ENCODE measurements around the gene TMEM94.

Gene TMEM94

GRCh38 chr17:75507733-75508719 is 51.6 kb downstream of the TMEM94 start:
- no peak for DNase-seq (ENCODE audit: insufficient read length, low spot score)
- FAIRE-seq = no peak
- no peak for TF ChIP-seq CTCF (IDR thresholded peaks at IDR 0.05; ENCODE audit: insufficient read depth, missing control alignments)

GRCh38 chr17:75508931-75509361 is 52.5 kb downstream of the TMEM94 start:
- TF ChIP-seq CTCF (IDR thresholded peaks at IDR 0.05; ENCODE audit: insufficient read depth, missing control alignments) = no peak
- FAIRE-seq = no peak
- no peak for DNase-seq (ENCODE audit: insufficient read length, low spot score)

GRCh38 chr17:75509528-75510258 is 53.3 kb downstream of the TMEM94 start:
- TF ChIP-seq CTCF (IDR thresholded peaks at IDR 0.05; ENCODE audit: insufficient read depth, missing control alignments) = no peak
- FAIRE-seq (no peak), DNase-seq (ENCODE audit: insufficient read length, low spot score) (no peak)

- DNase-seq (ENCODE audit: insufficient read length, low spot score) (no peak), FAIRE-seq (no peak)
These were observed 54.8 kb downstream of the TMEM94 start for GRCh38 chr17:75511270-75511609.

GRCh38 chr17:75511610-75512575 is 55.5 kb downstream of the TMEM94 start:
- TF ChIP-seq CTCF (IDR thresholded peaks at IDR 0.05; ENCODE audit: insufficient read depth, missing control alignments) = no peak
- DNase-seq (ENCODE audit: insufficient read length, low spot score) (no peak), FAIRE-seq (no peak)

More at GRCh38 chr17:75511270-75511609, 54.8 kb downstream of the TMEM94 start:
- TF ChIP-seq CTCF (IDR thresholded peaks at IDR 0.05; ENCODE audit: insufficient read depth, missing control alignments) = no peak

GRCh38 chr17:75512926-75513640 is 56.6 kb downstream of the TMEM94 start:
- FAIRE-seq (no peak), DNase-seq (ENCODE audit: insufficient read length, low spot score) (no peak)
- TF ChIP-seq CTCF (IDR thresholded peaks at IDR 0.05; ENCODE audit: insufficient read depth, missing control alignments) = no peak

Measured in D721Med (cell line).